IMR-90 (cell line): ENCODE data around the gene SP140.

Source experiments
- BHLHE40 ChIP-seq: fragments of 150-350 bp; IDR thresholded peaks from 2 replicates; pipeline ENCODE4 v1.6.1; 2016; ENCODE audit warnings: mild to moderate bottlenecking, low read depth, low read length
- CHD1 ChIP-seq: IDR thresholded peaks from 2 replicates; pipeline ENCODE4 v1.6.1; 2012; ENCODE audit warnings: low read depth, low read length, improper control_type of control experiment
- ELK1 ChIP-seq: fragments of 150-350 bp; IDR thresholded peaks from 2 replicates; pipeline ENCODE4 v1.6.1; 2016; ENCODE audit warnings: low read depth, mild to moderate bottlenecking, low read length, moderate library complexity, borderline replicate concordance
- MAFK ChIP-seq: IDR thresholded peaks from 2 replicates; pipeline ENCODE4 v1.6.1; 2012; ENCODE audit warnings: low read depth, low read length, improper control_type of control experiment
- MAZ ChIP-seq: IDR thresholded peaks from 2 replicates; pipeline ENCODE4 v1.6.1; 2012; ENCODE audit warnings: low read depth, mild to moderate bottlenecking, low read length, improper control_type of control experiment, moderate library complexity, borderline replicate concordance
- MXI1 ChIP-seq: IDR thresholded peaks from 2 replicates; pipeline ENCODE4 v1.6.1; 2012; ENCODE audit warnings: low read depth, mild to moderate bottlenecking, low read length, moderate library complexity, borderline replicate concordance
- NFE2L2 ChIP-seq: fragments of 150-350 bp; IDR thresholded peaks from 2 replicates; pipeline ENCODE4 v1.6.1; 2016; ENCODE audit warnings: low read depth, mild to moderate bottlenecking, low read length
- POLR2A ChIP-seq: IDR thresholded peaks from 2 replicates; pipeline ENCODE4 v1.6.1; 2012; ENCODE audit warnings: mild to moderate bottlenecking, low read depth, low read length
- RAD21 ChIP-seq: IDR thresholded peaks from 2 replicates; pipeline ENCODE4 v1.6.1; 2012; ENCODE audit warnings: low read length, improper control_type of control experiment
- RFX5 ChIP-seq: IDR thresholded peaks from 2 replicates; pipeline ENCODE4 v1.8.0; 2012; ENCODE audit warnings: low read depth, mild to moderate bottlenecking, low read length, moderate library complexity
- TF ChIP-seq, protein P1 (sequence below): conservative IDR thresholded peaks from 2 replicates; pipeline ENCODE4 v1.5.1; 2012; ENCODE audit warnings: mild to moderate bottlenecking, low read depth, low read length, improper control_type of control experiment
- TF ChIP-seq, protein P2 (sequence below): fragments of 150-350 bp; IDR thresholded peaks from 2 replicates; pipeline ENCODE4 v1.6.1; 2017; ENCODE audit warnings: mild to moderate bottlenecking, antibody characterized with exemption, low read length, low read depth

GRCh38 chr2:230221493-230221892, 4.0 kb upstream of the SP140 start:
- TF ChIP-seq MXI1, result no peak
- no peak for TF ChIP-seq RFX5
- TF ChIP-seq, protein P1, sequence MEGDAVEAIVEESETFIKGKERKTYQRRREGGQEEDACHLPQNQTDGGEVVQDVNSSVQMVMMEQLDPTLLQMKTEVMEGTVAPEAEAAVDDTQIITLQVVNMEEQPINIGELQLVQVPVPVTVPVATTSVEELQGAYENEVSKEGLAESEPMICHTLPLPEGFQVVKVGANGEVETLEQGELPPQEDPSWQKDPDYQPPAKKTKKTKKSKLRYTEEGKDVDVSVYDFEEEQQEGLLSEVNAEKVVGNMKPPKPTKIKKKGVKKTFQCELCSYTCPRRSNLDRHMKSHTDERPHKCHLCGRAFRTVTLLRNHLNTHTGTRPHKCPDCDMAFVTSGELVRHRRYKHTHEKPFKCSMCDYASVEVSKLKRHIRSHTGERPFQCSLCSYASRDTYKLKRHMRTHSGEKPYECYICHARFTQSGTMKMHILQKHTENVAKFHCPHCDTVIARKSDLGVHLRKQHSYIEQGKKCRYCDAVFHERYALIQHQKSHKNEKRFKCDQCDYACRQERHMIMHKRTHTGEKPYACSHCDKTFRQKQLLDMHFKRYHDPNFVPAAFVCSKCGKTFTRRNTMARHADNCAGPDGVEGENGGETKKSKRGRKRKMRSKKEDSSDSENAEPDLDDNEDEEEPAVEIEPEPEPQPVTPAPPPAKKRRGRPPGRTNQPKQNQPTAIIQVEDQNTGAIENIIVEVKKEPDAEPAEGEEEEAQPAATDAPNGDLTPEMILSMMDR, result no peak
- TF ChIP-seq BHLHE40, result no peak
- TF ChIP-seq RAD21, result no peak
- TF ChIP-seq POLR2A, result no peak
- TF ChIP-seq MAZ, result no peak
- no peak for TF ChIP-seq NFE2L2
- TF ChIP-seq CHD1, result no peak
- TF ChIP-seq MAFK, result no peak
- no peak for TF ChIP-seq ELK1
- TF ChIP-seq, protein P2, sequence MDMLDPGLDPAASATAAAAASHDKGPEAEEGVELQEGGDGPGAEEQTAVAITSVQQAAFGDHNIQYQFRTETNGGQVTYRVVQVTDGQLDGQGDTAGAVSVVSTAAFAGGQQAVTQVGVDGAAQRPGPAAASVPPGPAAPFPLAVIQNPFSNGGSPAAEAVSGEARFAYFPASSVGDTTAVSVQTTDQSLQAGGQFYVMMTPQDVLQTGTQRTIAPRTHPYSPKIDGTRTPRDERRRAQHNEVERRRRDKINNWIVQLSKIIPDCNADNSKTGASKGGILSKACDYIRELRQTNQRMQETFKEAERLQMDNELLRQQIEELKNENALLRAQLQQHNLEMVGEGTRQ, result no peak
